Heart left ventricle (tissue), 16 donors: ENCODE data around the gene SERPINA5. TPM values are rescaled to one million over a fixed set of nuclear protein-coding genes. Genes with fewer than 3 reads are reported as not detected.

Source experiments
- ATAC-seq, 4 donors: fragments of 200-7000 bp; cut with Tn5 transposase; one replicate each; pipeline ENCODE4 v1.9.1; 2020 to 2022; ENCODE audit warnings: moderate library complexity in 4 of 4, mild to moderate bottlenecking in 3 of 4, moderate number of reproducible peaks in 1 of 4
- DNase-seq, 5 donors: peaks; one replicate each; pipeline ENCODE4 v3.0.0-alpha.2; 2020
- H3K27ac ChIP-seq, 12 donors: fragments of 200-600 bp; sonication (generic) in 4 of 12; one replicate each; pipeline versions ENCODE4 v1.5.0 to v1.8.0; 2016 to 2022; ENCODE audit warnings: mild to moderate bottlenecking in 2 of 12
- H3K27me3 ChIP-seq, 9 donors: fragments of 200-600 bp; sonication (generic) in 2 of 9; one replicate each; pipeline versions ENCODE4 v1.5.1 to v1.8.0; 2016 to 2022; ENCODE audit warnings: mild to moderate bottlenecking in 3 of 9
- H3K36me3 ChIP-seq, 9 donors: fragments of 200-600 bp; sonication (generic) in 2 of 9; one replicate each; pipeline versions ENCODE4 v1.5.0 to v1.8.0; 2018 to 2022; ENCODE audit warnings: mild to moderate bottlenecking in 2 of 9
- H3K4me1 ChIP-seq, 12 donors: fragments of 200-600 bp; sonication (generic) in 4 of 12; one replicate each; pipeline versions ENCODE4 v1.5.0 to v1.8.0; 2016 to 2022; ENCODE audit warnings: mild to moderate bottlenecking in 3 of 12
- H3K4me3 ChIP-seq, 12 donors: fragments of 200-600 bp; sonication (generic) in 4 of 12; one replicate each; pipeline versions ENCODE4 v1.5.0 to v1.8.0; 2017 to 2022; ENCODE audit warnings: mild to moderate bottlenecking in 9 of 12, moderate library complexity in 4 of 12
- H3K9me3 ChIP-seq, 12 donors: fragments of 200-600 bp; sonication (generic) in 4 of 12; one replicate each; pipeline versions ENCODE4 v1.5.0 to v1.8.0; 2016 to 2022; ENCODE audit warnings: mild to moderate bottlenecking in 1 of 12
- CTCF ChIP-seq, 12 donors: fragments of 200-600 bp; sonication (generic) in 4 of 12; IDR thresholded peaks; one replicate each; pipeline versions ENCODE4 v1.5.0 to v1.8.0; 2018 to 2022; ENCODE audit warnings: antibody characterized with exemption in 12 of 12, mild to moderate bottlenecking in 5 of 12
- POLR2A ChIP-seq, 2 donors: fragments of 450-650 bp; IDR thresholded peaks; one replicate each; pipeline ENCODE4 v1.6.1; 2017; ENCODE audit warnings: antibody characterized with exemption in 2 of 2, mild to moderate bottlenecking in 2 of 2, moderate library complexity in 2 of 2
- WGBS, 4 donors: extraction: QIAGEN DNeasy Blood & Tissue Kit in 2 of 4; methylation state at CpG; one replicate each; pipeline versions ENCODE4 v1.1.5 to v1.1.7; 2013 to 2018; 5-methylcytosine and 5-hydroxymethylcytosine counted together
- intact Hi-C, 10 donors: fragments of 100-400 bp; cut with DNase I; formaldehyde crosslinking; loops; one replicate each; pipeline versions ENCODE4 v1.11.1 to v1.14.2; 2022
- polyA plus RNA-seq, 2 donors: library from polyadenylated mRNA; stranded (reverse); fragments of 200-250 nt; gene quantifications; one replicate each; pipeline ENCODE4 v1.2.3, GENCODE V29; 2013
- total RNA-seq, 9 donors: library from RNA; depleted of rRNA in 2 of 9; stranded (reverse); fragments of >200 nt in 2 of 9; fragmentation: NEBNext Ultra II Directional in 3 of 9; extraction: Animal tissue kit (Norgen Biotek cat#: 25700) in 3 of 9; gene quantifications; one replicate each; pipeline versions ENCODE4 v1.1.0 to v1.2.4, GENCODE V29; 2016 to 2023
- donor health status: ischemic (EF 13 %, LVEDD 7.1; RV severe dilation, severe dysfunction).
- donor health status: healthy with polysubstance abuse.
- donor health status: DM: no; HTN: yes; CAD: no.
- donor health status: DM: no; HTN: no; CAD: no.
- donor health status: ischemic (EF 25% LVEDD 6.9; RV normal size, moderate dysfunction).
- donor health status: ischemic (EF 25% LVEDD 5.7; RV mildly dilated, moderate dysfunction).
- donor health status: healthy.
- donor health status: DM: yes; HTN: yes; CAD: no.
- donor health status: ischemic (EF 35%, LVEDD 5.7; RV mildly dilated, moderate dysfunction).
- donor health status: nonischemic (EF 11% LVEDD 7.7; RV severe dilation, severe dysfunction).
- donor health status: DM: yes; HTN: yes; CAD: no.
- donor health status: PGD.
- donor health status: ischemic (EF 29% LVEDD 5.4; RV normal size, mild dysfunction).
- donor health status: nonischemic (EF 23%, LVEDD 6.1; RV moderate dilation, normal function).

The SERPINA5 gene
- total and polyA plus RNA-seq, 11 donors = 0.54 to 4.5 (median 1.1) TPM

GRCh38 chr14:94545131-94545841 is 35.9 kb upstream of the SERPINA5 start:
- peaks cover 0 to 10% (median 0%) of the 10 kb centered on the region in 12 donors for H3K9me3 ChIP-seq
- H3K36me3 ChIP-seq = no peaks in the 10 kb centered on the region
- no peak overlapping the region for H3K27ac ChIP-seq
- no peak overlapping the region for H3K4me3 ChIP-seq
- no peak for DNase-seq
- H3K27me3 ChIP-seq = peaks cover 0 to 24% (median 6%) of the 10 kb centered on the region in 9 donors
- peaks cover 0 to 4% (median 0%) of the 10 kb centered on the region in 12 donors for H3K4me1 ChIP-seq
- no peak for ATAC-seq
- WGBS, 4 donors = 49 to 58% (median 55%) methylated on average over 11 to 15 of the region's 15 CpGs
- TF ChIP-seq CTCF (IDR thresholded peaks at IDR 0.05) = no peak
- TF ChIP-seq POLR2A (IDR thresholded peaks at IDR 0.05) = no peak
- intact Hi-C loops = loop anchor here in 1 of 10 donors (10.0 kb wide), 1 partner anchor 110 kb away; no protein-coding TSS in a partner anchor

GRCh38 chr14:94547151-94547680 is 34.0 kb upstream of the SERPINA5 start:
- Histone ChIP-seq H3K27me3 (peaks cover 0 to 24% (median 6%) of the 10 kb centered on the region in 9 donors), H3K36me3 (no peaks in the 10 kb centered on the region), H3K27ac (no peak overlapping the region), H3K9me3 (peaks cover 0 to 10% (median 0%) of the 10 kb centered on the region in 12 donors), H3K4me1 (no peaks in the 10 kb centered on the region), H3K4me3 (no peak overlapping the region)
- TF ChIP-seq CTCF (IDR thresholded peaks at IDR 0.05) = no peak
- TF ChIP-seq POLR2A (IDR thresholded peaks at IDR 0.05) = no peak
- ATAC-seq (no peak), DNase-seq (no peak)
- intact Hi-C loops = loop anchor here in 1 of 10 donors (10.0 kb wide), 1 partner anchor 112 kb away; no protein-coding TSS in a partner anchor
- 82 to 84% (median 83%) methylated on average over 8 of the region's 8 CpGs for WGBS, 4 donors

GRCh38 chr14:94547726-94548125 is 33.5 kb upstream of the SERPINA5 start:
- peaks cover 0 to 24% (median 6%) of the 10 kb centered on the region in 9 donors for H3K27me3 ChIP-seq
- DNase-seq = no peak
- intact Hi-C loops = loop anchor here in 1 of 10 donors (10.0 kb wide), 1 partner anchor 113 kb away; no protein-coding TSS in a partner anchor
- H3K36me3 ChIP-seq = no peaks in the 10 kb centered on the region
- no peak overlapping the region for H3K4me3 ChIP-seq
- peaks cover 0 to 10% (median 0%) of the 10 kb centered on the region in 12 donors for H3K9me3 ChIP-seq
- ATAC-seq = no peak
- WGBS, 4 donors = 67 to 84% (median 74%) methylated on average over 4 of the region's 4 CpGs
- H3K4me1 ChIP-seq = no peaks in the 10 kb centered on the region
- TF ChIP-seq CTCF (IDR thresholded peaks at IDR 0.05) (no peak), POLR2A (IDR thresholded peaks at IDR 0.05) (no peak)
- no peak overlapping the region for H3K27ac ChIP-seq
